Astrocyte of the spinal cord (primary cell): ENCODE results near the gene CRTAC1.

ENCODE experiments used
- DNase-seq: peaks from one replicate; pipeline ENCODE4 v3.0.0; 2011; ENCODE audit warnings: low read depth, low spot score
- H3K4me3 ChIP-seq: 2 replicates; pipeline ENCODE4 v1.5.1; 2011; ENCODE audit warnings: low read depth, mild to moderate bottlenecking, low read length, moderate library complexity
- in situ Hi-C: cut with HindIII; loops from 2 replicates; pipeline ENCODE4 v1.10.0; 2017; ENCODE audit warnings: low sequenced_read_pairs
- TF ChIP-seq, protein P1 (sequence below): IDR thresholded peaks from 2 replicates; pipeline ENCODE4 v1.5.1; 2012; ENCODE audit warnings: low read depth, mild to moderate bottlenecking, low read length, inconsistent platforms

Gene CRTAC1

DNA sequence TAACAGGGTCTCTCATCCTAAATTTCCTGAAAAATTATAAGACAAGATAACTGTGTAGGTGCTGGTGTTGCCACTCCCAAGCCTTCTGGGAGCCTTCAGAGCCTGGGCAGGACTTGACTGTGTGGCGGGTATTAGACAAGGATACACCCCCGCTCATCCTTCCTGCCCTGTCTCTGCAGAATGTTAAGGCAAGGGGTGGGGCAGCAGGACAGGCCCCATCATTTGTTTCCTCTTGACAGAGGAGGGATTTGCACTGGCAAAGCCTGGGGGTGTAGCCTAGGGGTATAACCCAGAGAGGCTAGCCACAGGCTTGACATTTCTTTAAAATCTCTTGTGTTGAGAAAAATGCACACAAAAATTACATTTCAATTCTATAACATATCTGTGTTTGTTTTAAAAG is 117.2 kb downstream of the CRTAC1 start:
- in situ Hi-C loops, result no loop called here
- DNase-seq, result no peak
- TF ChIP-seq, protein P1, sequence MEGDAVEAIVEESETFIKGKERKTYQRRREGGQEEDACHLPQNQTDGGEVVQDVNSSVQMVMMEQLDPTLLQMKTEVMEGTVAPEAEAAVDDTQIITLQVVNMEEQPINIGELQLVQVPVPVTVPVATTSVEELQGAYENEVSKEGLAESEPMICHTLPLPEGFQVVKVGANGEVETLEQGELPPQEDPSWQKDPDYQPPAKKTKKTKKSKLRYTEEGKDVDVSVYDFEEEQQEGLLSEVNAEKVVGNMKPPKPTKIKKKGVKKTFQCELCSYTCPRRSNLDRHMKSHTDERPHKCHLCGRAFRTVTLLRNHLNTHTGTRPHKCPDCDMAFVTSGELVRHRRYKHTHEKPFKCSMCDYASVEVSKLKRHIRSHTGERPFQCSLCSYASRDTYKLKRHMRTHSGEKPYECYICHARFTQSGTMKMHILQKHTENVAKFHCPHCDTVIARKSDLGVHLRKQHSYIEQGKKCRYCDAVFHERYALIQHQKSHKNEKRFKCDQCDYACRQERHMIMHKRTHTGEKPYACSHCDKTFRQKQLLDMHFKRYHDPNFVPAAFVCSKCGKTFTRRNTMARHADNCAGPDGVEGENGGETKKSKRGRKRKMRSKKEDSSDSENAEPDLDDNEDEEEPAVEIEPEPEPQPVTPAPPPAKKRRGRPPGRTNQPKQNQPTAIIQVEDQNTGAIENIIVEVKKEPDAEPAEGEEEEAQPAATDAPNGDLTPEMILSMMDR, result no peak
- no peak overlapping the region for H3K4me3 ChIP-seq

DNA sequence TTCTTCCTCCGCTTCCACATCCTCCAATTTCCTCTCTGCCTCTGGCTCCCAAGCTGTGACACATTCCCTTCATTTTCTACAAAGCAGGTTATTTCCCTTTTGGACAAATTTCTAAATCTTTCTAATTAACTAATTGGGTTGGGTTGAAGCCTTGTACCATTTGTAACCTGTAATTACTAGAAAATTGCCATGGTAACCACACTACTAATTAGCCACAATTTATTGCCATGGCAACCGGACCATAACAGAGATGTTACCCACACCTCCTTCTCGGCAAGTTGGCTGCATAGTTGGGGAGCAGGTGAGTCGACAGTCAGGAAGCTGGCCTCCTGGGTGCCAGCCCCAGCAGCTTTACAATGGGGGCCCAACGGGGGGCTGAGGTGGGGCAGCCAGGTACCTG is 119.2 kb downstream of the CRTAC1 start:
- no peak for DNase-seq
- no peak overlapping the region for H3K4me3 ChIP-seq
- TF ChIP-seq, protein P1, result no peak
- in situ Hi-C loops, result no loop called here

DNA sequence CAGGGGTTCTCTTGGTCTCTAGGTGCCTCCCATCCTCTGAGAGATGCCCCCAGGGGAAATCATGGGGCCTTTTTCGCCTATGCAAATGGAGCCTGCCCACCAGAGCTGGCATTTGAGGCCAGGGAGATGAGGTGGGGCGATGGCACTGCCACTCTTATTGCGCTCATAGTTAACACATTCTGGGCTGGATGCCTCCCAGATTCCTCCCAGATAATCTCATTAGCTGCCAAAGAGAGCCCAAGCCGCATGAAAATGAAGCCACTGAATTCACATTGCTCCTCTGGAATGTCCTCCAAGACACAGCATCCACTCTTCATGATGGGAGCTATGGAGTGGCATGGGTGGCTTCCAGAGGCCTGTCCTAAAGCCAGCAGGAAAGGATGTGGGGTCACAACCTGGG is 119.8 kb downstream of the CRTAC1 start:
- in situ Hi-C loops, result no loop called here
- no peak for DNase-seq
- TF ChIP-seq, protein P1, result no peak
- no peak overlapping the region for H3K4me3 ChIP-seq

DNA sequence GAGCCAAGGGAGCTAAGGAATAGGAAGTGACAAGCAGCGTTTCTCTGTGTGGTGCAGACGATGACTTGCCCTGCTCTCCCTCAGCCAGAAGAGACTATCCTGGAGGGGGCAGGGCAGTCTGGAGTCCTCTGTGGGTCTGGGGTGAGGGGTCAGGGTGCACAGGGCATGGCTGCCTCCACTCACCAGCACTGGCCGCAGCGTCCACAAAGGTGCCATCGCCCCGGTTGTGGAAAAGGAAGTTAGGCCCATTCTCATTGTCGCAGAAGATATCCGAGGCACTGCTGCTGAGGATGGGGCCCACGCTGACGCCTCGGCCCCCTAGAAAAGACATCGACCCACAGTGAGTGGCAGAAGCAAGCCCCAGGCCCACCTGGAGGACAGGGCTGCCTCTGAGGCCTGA is 122.6 kb downstream of the CRTAC1 start:
- TF ChIP-seq, protein P1, result no peak
- DNase-seq, result no peak
- in situ Hi-C loops, result no loop called here
- no peak overlapping the region for H3K4me3 ChIP-seq

DNA sequence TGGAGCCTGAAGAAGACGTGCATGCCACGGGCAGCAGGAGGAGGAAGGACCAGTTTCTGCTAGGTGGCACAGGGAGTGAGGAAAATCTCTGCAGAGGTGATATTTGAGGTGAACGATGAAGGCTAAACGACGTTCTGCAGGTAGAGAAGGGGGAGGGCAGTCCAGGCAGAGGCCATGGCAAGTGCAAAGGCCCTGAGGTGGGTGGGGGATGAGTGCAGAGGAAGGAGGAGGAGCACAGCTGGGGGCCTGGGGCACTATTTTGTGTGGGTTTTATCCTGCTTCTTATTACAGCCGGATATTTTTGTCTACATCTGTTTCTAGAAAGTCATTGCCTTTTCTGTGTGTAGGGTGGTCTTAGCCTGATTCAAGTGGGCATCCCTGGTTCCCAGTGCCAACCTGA is 123.2 kb downstream of the CRTAC1 start:
- TF ChIP-seq, protein P1, result no peak
- no peak overlapping the region for H3K4me3 ChIP-seq
- in situ Hi-C loops, result no loop called here
- DNase-seq, result no peak

DNA sequence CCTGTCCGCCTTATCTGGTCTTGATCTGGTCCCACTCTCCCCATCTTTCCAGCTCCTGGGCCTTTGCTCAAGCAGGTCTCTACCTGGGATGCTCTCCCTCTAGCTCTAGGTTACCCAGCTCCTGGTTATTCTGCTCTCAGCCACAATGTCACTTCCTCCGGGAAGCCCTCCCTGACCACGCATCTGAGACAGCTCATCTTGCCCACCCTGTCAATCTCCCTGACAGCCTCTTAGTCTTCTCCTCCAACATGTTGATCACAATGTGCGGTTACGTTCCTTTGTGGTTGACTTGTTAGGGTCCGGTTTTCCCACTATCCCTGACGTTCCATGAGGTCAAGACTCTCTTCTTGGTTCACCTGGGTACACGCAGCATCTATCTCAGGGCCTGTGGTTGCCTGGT is 125.1 kb downstream of the CRTAC1 start:
- in situ Hi-C loops, result no loop called here
- H3K4me3 ChIP-seq, result no peak overlapping the region
- DNase-seq, result no peak
- TF ChIP-seq, protein P1, result no peak

DNA sequence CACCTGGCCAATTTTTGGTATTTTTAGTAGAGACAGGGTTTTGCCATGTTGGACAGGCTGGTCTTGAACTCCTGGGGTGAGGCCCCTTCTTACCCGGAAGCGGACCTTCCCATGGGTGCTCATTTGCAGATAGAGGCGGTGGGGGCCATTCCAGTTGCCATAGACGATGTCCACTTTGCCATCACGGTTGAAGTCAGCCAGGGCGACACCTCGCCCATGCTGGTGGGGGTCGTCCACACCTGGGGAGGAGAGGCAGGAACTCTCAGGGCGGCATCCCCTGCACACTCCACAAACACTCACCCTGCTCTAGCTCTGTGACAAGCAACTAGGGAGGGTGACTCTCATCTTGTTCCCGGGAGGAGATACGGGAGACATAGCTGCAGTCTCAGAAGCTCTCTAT is 125.8 kb downstream of the CRTAC1 start:
- DNase-seq, result no peak
- no peak overlapping the region for H3K4me3 ChIP-seq
- in situ Hi-C loops, result no loop called here
- TF ChIP-seq, protein P1, result no peak
